HepG2 (cell line): ENCODE results near the gene GJC1. TPM values are rescaled to one million over a fixed set of nuclear protein-coding genes. Genes with fewer than 3 reads are reported as not detected.

Experiments used
- CEBPG ChIP-seq: IDR thresholded peaks from 2 replicates; pipeline ENCODE4 v1.6.1; 2016
- EED ChIP-seq: sonication (generic); formaldehyde crosslinking; IDR thresholded peaks from 2 replicates; pipeline ENCODE4 v1.5.0; 2020; ENCODE audit warnings: mild to moderate bottlenecking, missing genetic modification reagents
- FOXO4 ChIP-seq: sonication (generic); formaldehyde crosslinking; conservative IDR thresholded peaks from 2 replicates; pipeline ENCODE4 v1.8.1; 2023; ENCODE audit warnings: missing genetic modification reagents
- GMEB2 ChIP-seq: IDR thresholded peaks from 2 replicates; pipeline ENCODE4 v1.6.1; 2016; ENCODE audit warnings: missing biosample characterization, missing genetic modification reagents, low read depth
- HMG20A ChIP-seq: IDR thresholded peaks from 2 replicates; pipeline ENCODE4 v1.6.1; 2016; ENCODE audit warnings: borderline replicate concordance
- KLF16 ChIP-seq, 2 experiments: sonication (generic) in 1 of 2; formaldehyde crosslinking in 1 of 2; IDR thresholded peaks; 2 replicates each; pipeline versions ENCODE4 v1.6.1 to v1.8.0; 2016 to 2023; ENCODE audit warnings: missing genetic modification reagents in 2 of 2, missing compliant biosample characterization in 1 of 2
- MED8 ChIP-seq: sonication (generic); formaldehyde crosslinking; IDR thresholded peaks from 2 replicates; pipeline ENCODE4 v1.8.1; 2023; ENCODE audit warnings: mild to moderate bottlenecking, missing genetic modification reagents; ENCODE audit not compliant: insufficient replicate concordance
- NR2F1 ChIP-seq, 2 experiments: fragments of 450-650 bp in 1 of 2; formaldehyde crosslinking in 1 of 2; IDR thresholded peaks; 2 replicates each; pipeline versions ENCODE4 v1.5.0 to v1.6.1; 2016 to 2020; ENCODE audit warnings: mild to moderate bottlenecking in 1 of 2, missing compliant biosample characterization in 1 of 2, missing genetic modification reagents in 1 of 2, moderate library complexity in 1 of 2
- POLR2G ChIP-seq: fragments of 200-400 bp; formaldehyde crosslinking; IDR thresholded peaks from 2 replicates; pipeline ENCODE4 v1.6.1; 2018; ENCODE audit warnings: mild to moderate bottlenecking, low read depth, low read length, moderate library complexity
- PRPF4 ChIP-seq: fragments of 200-400 bp; formaldehyde crosslinking; IDR thresholded peaks from 2 replicates; pipeline ENCODE4 v1.6.1; 2016; ENCODE audit warnings: low read length, low read depth; ENCODE audit not compliant: poor library complexity, severe bottlenecking
- SMAD9 ChIP-seq: sonication (generic); formaldehyde crosslinking; IDR thresholded peaks from 2 replicates; pipeline ENCODE4 v1.5.1; 2020; ENCODE audit warnings: mild to moderate bottlenecking, missing genetic modification reagents
- SP2 ChIP-seq: sonication (generic); formaldehyde crosslinking; IDR thresholded peaks from 2 replicates; pipeline ENCODE4 v1.5.1; 2020; ENCODE audit warnings: mild to moderate bottlenecking, missing genetic modification reagents
- ZGPAT ChIP-seq: IDR thresholded peaks from 2 replicates; pipeline ENCODE4 v1.6.1; 2016; ENCODE audit warnings: mild to moderate bottlenecking
- ZNF558 ChIP-seq: sonication (generic); formaldehyde crosslinking; IDR thresholded peaks from 2 replicates; pipeline ENCODE4 v1.9.0; 2022; ENCODE audit warnings: mild to moderate bottlenecking, missing genetic modification reagents, borderline replicate concordance
- ZNF607 ChIP-seq: sonication (generic); formaldehyde crosslinking; IDR thresholded peaks from 2 replicates; pipeline ENCODE4 v1.5.1; 2020; ENCODE audit warnings: missing genetic modification reagents, mild to moderate bottlenecking, borderline replicate concordance
- ZNF83 ChIP-seq: sonication (generic); formaldehyde crosslinking; IDR thresholded peaks from 2 replicates; pipeline ENCODE4 v1.4.0; 2020; ENCODE audit warnings: missing genetic modification reagents, mild to moderate bottlenecking, borderline replicate concordance
- polyA plus RNA-seq, 8 experiments: library from polyadenylated mRNA; depleted of rRNA in 3 of 8; stranded (reverse) in 7 of 8; unstranded in 1 of 8; fragments of >200 nt; fragmentation: Illumina TruSeq in 4 of 8; extraction: Trizol in 4 of 8; gene quantifications; 2 replicates each; pipeline versions ENCODE4 v1.2.1 to v1.2.3, GENCODE V29; 2011 to 2016; ENCODE audit warnings: low read depth in 4 of 8, missing spikeins in 1 of 8, mixed read lengths in 1 of 8; ENCODE audit not compliant: insufficient read depth in 1 of 8
- total RNA-seq, 5 experiments: library from RNA; depleted of rRNA; stranded (reverse); fragments of >200 nt; fragmentation: Illumina TruSeq; extraction: Trizol; gene quantifications; 2 replicates each; pipeline ENCODE4 v1.2.3, GENCODE V29; 2016; ENCODE audit warnings: low read depth in 1 of 5
- TF ChIP-seq, protein P1 (sequence below): sonication (generic); formaldehyde crosslinking; IDR thresholded peaks from 2 replicates; pipeline ENCODE4 v1.5.1; 2020; ENCODE audit warnings: mild to moderate bottlenecking, moderate library complexity, missing genetic modification reagents
- TF ChIP-seq, protein P2 (sequence below): sonication (generic); formaldehyde crosslinking; IDR thresholded peaks from 2 replicates; pipeline ENCODE4 v1.4.0; 2020; ENCODE audit warnings: missing genetic modification reagents, borderline replicate concordance

GJC1 gene
- total and polyA plus RNA-seq, 2 of the 13 experiments (the other 11 are each of a cell fraction or from before 2014, with no cell fraction given) = 1.7 TPM

- TF ChIP-seq FOXO4 = no peak
- TF ChIP-seq NR2F1 (CRISPR knock-in tag; IDR thresholded peaks at IDR 0.05) = peak in 1 of 2 experiments; percentile 12; a peak in 1 of 4 replicates
- TF ChIP-seq, protein P1, sequence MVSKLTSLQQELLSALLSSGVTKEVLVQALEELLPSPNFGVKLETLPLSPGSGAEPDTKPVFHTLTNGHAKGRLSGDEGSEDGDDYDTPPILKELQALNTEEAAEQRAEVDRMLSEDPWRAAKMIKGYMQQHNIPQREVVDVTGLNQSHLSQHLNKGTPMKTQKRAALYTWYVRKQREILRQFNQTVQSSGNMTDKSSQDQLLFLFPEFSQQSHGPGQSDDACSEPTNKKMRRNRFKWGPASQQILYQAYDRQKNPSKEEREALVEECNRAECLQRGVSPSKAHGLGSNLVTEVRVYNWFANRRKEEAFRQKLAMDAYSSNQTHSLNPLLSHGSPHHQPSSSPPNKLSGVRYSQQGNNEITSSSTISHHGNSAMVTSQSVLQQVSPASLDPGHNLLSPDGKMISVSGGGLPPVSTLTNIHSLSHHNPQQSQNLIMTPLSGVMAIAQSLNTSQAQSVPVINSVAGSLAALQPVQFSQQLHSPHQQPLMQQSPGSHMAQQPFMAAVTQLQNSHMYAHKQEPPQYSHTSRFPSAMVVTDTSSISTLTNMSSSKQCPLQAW (CRISPR knock-in tag) = no peak
- no peak for TF ChIP-seq ZNF558 (CRISPR knock-in tag)
- TF ChIP-seq CEBPG (CRISPR knock-in tag) = no peak
- TF ChIP-seq ZNF83 (CRISPR knock-in tag) = no peak
- peak; percentile 64 for TF ChIP-seq SP2 (CRISPR knock-in tag)
- TF ChIP-seq, protein P2, sequence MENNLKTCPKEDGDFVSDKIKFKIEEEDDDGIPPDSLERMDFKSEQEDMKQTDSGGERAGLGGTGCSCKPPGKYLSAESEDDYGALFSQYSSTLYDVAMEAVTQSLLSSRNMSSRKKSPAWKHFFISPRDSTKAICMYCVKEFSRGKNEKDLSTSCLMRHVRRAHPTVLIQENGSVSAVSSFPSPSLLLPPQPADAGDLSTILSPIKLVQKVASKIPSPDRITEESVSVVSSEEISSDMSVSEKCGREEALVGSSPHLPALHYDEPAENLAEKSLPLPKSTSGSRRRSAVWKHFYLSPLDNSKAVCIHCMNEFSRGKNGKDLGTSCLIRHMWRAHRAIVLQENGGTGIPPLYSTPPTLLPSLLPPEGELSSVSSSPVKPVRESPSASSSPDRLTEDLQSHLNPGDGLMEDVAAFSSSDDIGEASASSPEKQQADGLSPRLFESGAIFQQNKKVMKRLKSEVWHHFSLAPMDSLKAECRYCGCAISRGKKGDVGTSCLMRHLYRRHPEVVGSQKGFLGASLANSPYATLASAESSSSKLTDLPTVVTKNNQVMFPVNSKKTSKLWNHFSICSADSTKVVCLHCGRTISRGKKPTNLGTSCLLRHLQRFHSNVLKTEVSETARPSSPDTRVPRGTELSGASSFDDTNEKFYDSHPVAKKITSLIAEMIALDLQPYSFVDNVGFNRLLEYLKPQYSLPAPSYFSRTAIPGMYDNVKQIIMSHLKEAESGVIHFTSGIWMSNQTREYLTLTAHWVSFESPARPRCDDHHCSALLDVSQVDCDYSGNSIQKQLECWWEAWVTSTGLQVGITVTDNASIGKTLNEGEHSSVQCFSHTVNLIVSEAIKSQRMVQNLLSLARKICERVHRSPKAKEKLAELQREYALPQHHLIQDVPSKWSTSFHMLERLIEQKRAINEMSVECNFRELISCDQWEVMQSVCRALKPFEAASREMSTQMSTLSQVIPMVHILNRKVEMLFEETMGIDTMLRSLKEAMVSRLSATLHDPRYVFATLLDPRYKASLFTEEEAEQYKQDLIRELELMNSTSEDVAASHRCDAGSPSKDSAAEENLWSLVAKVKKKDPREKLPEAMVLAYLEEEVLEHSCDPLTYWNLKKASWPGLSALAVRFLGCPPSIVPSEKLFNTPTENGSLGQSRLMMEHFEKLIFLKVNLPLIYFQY = no peak
- TF ChIP-seq EED (CRISPR knock-in tag) = 0 out of 2 replicates have a peak, but pooled peaks have one; percentile 65
- no peak for TF ChIP-seq KLF16 (CRISPR knock-in tag; IDR thresholded peaks at IDR 0.05)
- peak; percentile 61; the same call in 1 of the 2 replicates for TF ChIP-seq POLR2G
- TF ChIP-seq ZGPAT (CRISPR knock-in tag) = peak; percentile 60
- TF ChIP-seq HMG20A (CRISPR knock-in tag) = no peak
- TF ChIP-seq GMEB2 (CRISPR knock-in tag) = no peak
- TF ChIP-seq MED8 (CRISPR knock-in tag) = peak; percentile 84
- TF ChIP-seq ZNF607 (CRISPR knock-in tag) = no peak; the same call in 1 of the 2 replicates
- TF ChIP-seq PRPF4 = no peak
- TF ChIP-seq SMAD9 (CRISPR knock-in tag) = no peak
These were observed 54.8 kb downstream of the GJC1 start (continued) for GRCh38 chr17:44775136-44775837.
